Retinal pigment epithelial cell (primary cell): ENCODE results near the gene PPP2R2B.

Experiments used
- DNase-seq: peaks from one replicate; pipeline ENCODE4 v3.0.0-alpha.2; 2010; ENCODE audit warnings: low read depth
- H3K4me3 ChIP-seq: 2 replicates; pipeline ENCODE4 v1.5.1; 2011; ENCODE audit warnings: mild to moderate bottlenecking, low read length, control low read depth, moderate library complexity
- CTCF ChIP-seq: conservative IDR thresholded peaks from 2 replicates; pipeline ENCODE4 v1.5.1; 2011; ENCODE audit warnings: low read depth, low read length, control low read depth, inconsistent platforms

The PPP2R2B gene

DNA sequence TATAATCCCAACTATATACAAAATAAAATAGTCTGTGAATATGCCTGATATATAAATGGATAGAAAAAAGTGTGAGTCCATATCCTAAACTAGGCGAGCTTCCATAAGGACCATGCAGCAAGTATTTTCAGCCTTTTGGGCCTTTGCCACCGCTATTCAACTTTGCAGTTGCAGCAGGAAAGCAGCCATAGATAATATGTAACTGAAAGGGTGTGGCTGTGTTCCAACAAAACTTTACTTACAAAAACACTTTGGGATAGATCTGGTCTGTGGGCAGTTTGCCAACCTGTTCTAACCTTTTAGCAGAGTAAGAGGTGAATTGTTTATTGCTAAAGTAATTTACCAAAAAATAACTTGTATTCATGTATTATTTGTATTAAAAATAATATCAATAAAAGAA lies 234.8 kb downstream of the PPP2R2B start:
- no peak overlapping the region for H3K4me3 ChIP-seq
- TF ChIP-seq CTCF = no peak
- DNase-seq = no peak

GRCh38 chr5:146642410-146642809 lies 236.1 kb downstream of the PPP2R2B start:
- H3K4me3 ChIP-seq = no peak overlapping the region
- DNase-seq = no peak
- TF ChIP-seq CTCF = no peak

DNA sequence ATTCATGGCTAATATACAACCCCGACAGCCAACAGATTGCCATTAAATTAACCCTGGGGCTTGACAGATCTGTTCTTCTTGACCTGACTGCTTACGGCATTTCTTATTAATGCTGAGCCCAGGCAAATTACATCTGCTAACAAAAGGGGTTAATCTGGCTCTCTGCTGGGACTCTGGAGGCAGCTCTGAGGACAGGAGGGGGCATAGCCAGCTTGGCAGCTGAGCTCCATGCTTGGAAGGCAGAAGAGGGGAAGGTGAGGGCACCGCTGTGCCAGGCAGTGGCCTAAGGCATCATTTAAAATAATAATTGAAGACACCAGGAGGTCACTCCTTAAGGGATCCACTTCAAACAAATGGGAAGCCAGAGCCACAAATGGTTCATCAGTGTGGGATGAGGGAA lies 236.6 kb downstream of the PPP2R2B start:
- H3K4me3 ChIP-seq = no peak overlapping the region
- DNase-seq = no peak
- TF ChIP-seq CTCF = no peak

DNA sequence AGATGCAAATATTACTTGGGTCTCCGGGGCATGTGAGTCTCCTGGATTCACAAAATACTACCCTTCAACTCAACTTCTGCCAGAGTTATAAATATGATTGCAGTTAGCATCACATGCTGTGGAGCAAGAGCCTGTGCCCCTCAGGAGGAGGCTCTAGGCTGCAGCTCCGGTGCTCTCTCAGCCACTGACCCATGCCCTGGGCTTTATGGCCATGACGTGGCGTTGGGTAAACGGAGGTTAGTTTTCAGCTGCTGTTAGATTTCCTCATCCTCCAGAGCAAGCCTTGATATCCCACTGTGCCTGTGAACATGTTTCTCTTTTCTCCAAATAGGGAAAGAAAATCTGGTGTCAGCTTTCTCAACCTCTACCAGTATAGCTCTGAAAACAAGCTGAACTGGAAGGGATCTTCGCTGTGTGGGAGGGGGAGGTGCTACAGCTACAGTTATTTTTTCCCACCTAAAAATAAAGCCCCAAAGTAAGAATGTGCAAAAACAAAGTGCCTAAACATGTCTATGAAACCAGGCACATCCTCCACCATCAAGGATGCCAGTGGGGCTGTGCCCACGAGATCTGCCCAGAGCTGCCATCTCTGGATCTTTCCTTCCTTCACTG lies 238.2 kb downstream of the PPP2R2B start:
- no peak for TF ChIP-seq CTCF
- no peak overlapping the region for H3K4me3 ChIP-seq
- DNase-seq = no peak

DNA sequence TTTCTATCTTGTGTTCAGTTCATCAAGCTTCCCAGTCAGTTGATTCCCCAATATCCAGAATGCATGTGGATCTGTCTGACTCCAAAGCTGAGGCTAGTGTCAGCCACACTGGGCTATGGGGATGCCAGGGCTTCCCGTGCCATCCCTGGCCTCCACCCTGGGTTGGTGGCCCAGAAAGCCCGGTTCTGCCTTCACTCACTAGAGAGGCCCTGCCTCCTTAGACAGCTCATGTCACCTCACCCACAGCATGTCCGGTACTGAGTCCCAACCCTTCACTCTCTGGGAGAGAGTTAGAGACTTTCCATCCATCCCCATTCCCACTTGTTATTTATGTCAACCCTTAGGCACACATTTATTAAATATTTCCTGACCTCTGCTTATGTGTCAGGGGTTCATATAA lies 243.1 kb downstream of the PPP2R2B start:
- no peak for TF ChIP-seq CTCF
- no peak for DNase-seq
- no peak overlapping the region for H3K4me3 ChIP-seq

DNA sequence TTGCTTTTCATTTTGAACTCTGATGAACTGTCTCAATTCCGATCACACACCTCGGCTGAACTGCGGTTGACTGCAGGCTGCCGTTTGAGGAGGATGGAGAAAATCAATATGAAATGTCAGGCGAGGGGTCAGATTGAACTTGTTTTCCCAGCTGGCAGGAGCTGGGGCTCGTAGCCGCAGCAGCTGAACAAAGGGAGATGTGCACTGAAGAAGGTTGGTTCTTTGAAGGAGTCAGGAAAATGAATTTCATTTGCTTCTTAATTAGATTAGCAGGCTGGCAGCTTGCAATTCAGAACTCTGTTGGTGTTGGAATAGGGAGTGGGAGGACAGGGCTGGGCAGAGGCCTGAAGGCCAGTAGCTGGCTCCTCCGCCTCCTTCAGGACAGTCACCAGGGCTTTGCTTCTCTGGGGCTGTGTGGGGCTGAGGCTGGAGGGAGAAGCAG lies 245.2 kb downstream of the PPP2R2B start:
- no peak for TF ChIP-seq CTCF
- H3K4me3 ChIP-seq = no peak overlapping the region
- no peak for DNase-seq

GRCh38 chr5:146632620-146633322 lies 245.8 kb downstream of the PPP2R2B start:
- no peak for TF ChIP-seq CTCF

More at GRCh38 chr5:146632620-146633322, 245.8 kb downstream of the PPP2R2B start:
- DNase-seq = no peak
- no peak overlapping the region for H3K4me3 ChIP-seq
